Suprapubic skin (tissue), 4 donors: ENCODE measurements around the gene CDH6.

Experiments
- CTCF ChIP-seq, 2 donors: fragments of 200-600 bp in 1 of 2; fragments of 450-650 bp in 1 of 2; sonication (generic) in 1 of 2; IDR thresholded peaks; one replicate each; pipeline ENCODE4 v1.5.1; 2016 to 2019; ENCODE audit warnings: antibody characterized with exemption in 2 of 2, mild to moderate bottlenecking in 1 of 2, moderate library complexity in 1 of 2
- EP300 ChIP-seq: sonication (generic); formaldehyde crosslinking; IDR thresholded peaks from one replicate; pipeline ENCODE4 v1.6.1; 2017; ENCODE audit warnings: antibody characterized with exemption
- POLR2AphosphoS5 ChIP-seq, 3 donors: sonication (generic); formaldehyde crosslinking; IDR thresholded peaks; one replicate each; pipeline ENCODE4 v1.6.1; 2017; ENCODE audit warnings: antibody characterized with exemption in 3 of 3

- no peak for TF ChIP-seq CTCF (IDR thresholded peaks at IDR 0.05)
- no peak for TF ChIP-seq EP300
- TF ChIP-seq POLR2AphosphoS5 (IDR thresholded peaks at IDR 0.05), result no peak
Observed at GRCh38 chr5:31172881-31173280, 20.6 kb upstream of the CDH6 start.
